ENCODE measurements around the gene ROR1.

GRCh38 chr1:64110924-64111777 is 337.3 kb downstream of the ROR1 start:
- TF ChIP-seq EZH2 (IDR thresholded peaks at IDR 0.05; ENCODE audit: low read length, missing control alignments), result no peak
- TF ChIP-seq, protein P1, sequence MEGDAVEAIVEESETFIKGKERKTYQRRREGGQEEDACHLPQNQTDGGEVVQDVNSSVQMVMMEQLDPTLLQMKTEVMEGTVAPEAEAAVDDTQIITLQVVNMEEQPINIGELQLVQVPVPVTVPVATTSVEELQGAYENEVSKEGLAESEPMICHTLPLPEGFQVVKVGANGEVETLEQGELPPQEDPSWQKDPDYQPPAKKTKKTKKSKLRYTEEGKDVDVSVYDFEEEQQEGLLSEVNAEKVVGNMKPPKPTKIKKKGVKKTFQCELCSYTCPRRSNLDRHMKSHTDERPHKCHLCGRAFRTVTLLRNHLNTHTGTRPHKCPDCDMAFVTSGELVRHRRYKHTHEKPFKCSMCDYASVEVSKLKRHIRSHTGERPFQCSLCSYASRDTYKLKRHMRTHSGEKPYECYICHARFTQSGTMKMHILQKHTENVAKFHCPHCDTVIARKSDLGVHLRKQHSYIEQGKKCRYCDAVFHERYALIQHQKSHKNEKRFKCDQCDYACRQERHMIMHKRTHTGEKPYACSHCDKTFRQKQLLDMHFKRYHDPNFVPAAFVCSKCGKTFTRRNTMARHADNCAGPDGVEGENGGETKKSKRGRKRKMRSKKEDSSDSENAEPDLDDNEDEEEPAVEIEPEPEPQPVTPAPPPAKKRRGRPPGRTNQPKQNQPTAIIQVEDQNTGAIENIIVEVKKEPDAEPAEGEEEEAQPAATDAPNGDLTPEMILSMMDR (conservative IDR thresholded peaks at IDR 0.05 in 1 of 2, IDR thresholded peaks at IDR 0.05 in 1 of 2; ENCODE audit: low read depth in 1 of 2, low read length in 2 of 2), result no peak
